ENCODE data around the gene BCL7A. TPM values are rescaled to one million over a fixed set of nuclear protein-coding genes. Genes with fewer than 3 reads are reported as not detected.

Gene BCL7A
- total and polyA plus RNA-seq, 10 of the 15 experiments (the other 5 are each of a cell fraction or from before 2014, with no cell fraction given) = 0.37 to 17.2 (median 11.7) TPM

DNA sequence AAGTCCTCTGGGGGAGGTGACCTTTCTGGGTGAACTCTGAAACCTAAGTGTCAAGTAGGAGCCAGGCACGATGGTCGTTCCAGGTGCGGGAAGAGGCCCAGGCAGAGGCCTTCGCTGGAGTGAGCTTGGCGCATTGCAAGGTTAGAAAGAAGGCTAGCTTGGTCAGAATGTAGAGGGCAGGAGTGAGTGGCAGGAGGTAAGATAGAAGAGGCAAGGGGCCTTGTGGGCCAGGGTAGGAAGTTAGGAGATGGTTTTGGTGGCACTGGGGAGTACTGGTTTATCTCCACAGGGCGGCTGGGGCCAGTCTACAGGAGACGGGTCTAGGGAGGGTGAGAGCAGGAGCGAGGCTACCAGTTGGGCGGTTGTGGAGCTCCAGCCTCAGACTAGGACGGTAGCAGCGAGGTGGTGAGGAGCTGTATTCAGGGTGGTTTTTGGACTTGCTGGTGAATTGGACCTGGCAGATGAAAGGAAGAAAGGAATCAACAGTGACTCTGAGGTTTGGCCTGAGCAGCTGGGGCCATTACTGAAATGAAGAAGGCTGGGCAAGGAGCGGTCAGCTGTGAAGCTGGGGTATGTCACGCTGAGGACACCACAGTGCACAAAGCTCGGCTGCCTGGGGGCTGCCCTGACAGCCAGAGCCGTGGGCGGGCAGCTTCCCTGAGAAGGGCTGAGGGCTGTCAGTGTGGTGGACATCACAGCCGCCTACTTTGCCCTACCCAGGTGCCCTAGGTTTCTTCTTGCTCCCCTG is 65.9 kb downstream of the BCL7A start:
- H2AFZ ChIP-seq (ENCODE audit: control insufficient read depth, low read depth, low read length) = no peak overlapping the region
- RAD21 ChIA-PET (ENCODE audit: unreplicated experiment) = no interaction called here
- H3K4me3 ChIP-seq = no peak overlapping the region
- DNase-seq (ENCODE audit: low read depth, low spot score) = no peak
- no peak for ATAC-seq
- SMC1A ChIA-PET (ENCODE audit: uncharacterized antibody, unreplicated experiment) = interaction anchor here (1.4 to 1.9 kb wide), 3 partner anchors 9 to 35 kb away, joined by 3 to 7 read pairs (median 4); partner anchors contain the start of gene MLXIP
- H3K27ac ChIP-seq (ENCODE audit: control insufficient read depth, insufficient read depth) = no peak overlapping the region
- WGBS (ENCODE audit: insufficient coverage, insufficient replicate concordance, low lambda C conversion rate, missing lambda C conversion rate) = 91% methylated on average over 17 of the region's 17 CpGs
- peaks cover 8% of the 10 kb centered on the region for H3K4me1 ChIP-seq (ENCODE audit: control insufficient read depth, insufficient read depth, low read length)
- peaks cover 0 to 1% of the 10 kb centered on the region in 2 experiments; a peak in 2 of 4 replicates for H3K36me3 ChIP-seq (ENCODE audit: control insufficient read depth in 2 of 2, insufficient read depth in 2 of 2, low read length in 1 of 2)
- no peaks in the 10 kb centered on the region for H3K27me3 ChIP-seq (replicated peaks in 1 of 2; ENCODE audit: control insufficient read depth in 2 of 2, insufficient read depth in 2 of 2, low read length in 1 of 2)
- BruUV-seq (replicated peaks) = no TSS peak
- H4K20me1 ChIP-seq (ENCODE audit: control insufficient read depth, insufficient read depth) = no peaks in the 10 kb centered on the region
- POLR2A ChIA-PET = interaction anchor here (0.6 to 2.2 kb wide), 2 partner anchors 12 to 44 kb away, joined by 4 to 8 read pairs; no protein-coding TSS in a partner anchor
- H3K4me2 ChIP-seq (ENCODE audit: control insufficient read depth, insufficient read depth) = no peak overlapping the region
- intact Hi-C loops (cut with micrococcal nuclease; ENCODE audit: unreplicated experiment) (no loop called here), in situ Hi-C loops (cut with MboI) (no loop called here)
- no peaks in the 10 kb centered on the region for H3K9me3 ChIP-seq (replicated peaks; ENCODE audit: control insufficient read depth, insufficient read depth, low read length)
- CTCF ChIA-PET = interaction anchor here (0.6 to 2.2 kb wide), 5 partner anchors 9 to 325 kb away, joined by 3 to 10 read pairs (median 6); partner anchors contain the start of gene MLXIP
- no peak for FAIRE-seq
- no peak overlapping the region for H3K9ac ChIP-seq (ENCODE audit: control insufficient read depth, insufficient read depth, low read length)
- TF ChIP-seq CTCF (IDR thresholded peaks at IDR 0.05 in 2 of 3, conservative IDR thresholded peaks at IDR 0.05 in 1 of 3; ENCODE audit: control insufficient read depth in 2 of 3, extremely low read depth in 1 of 3, insufficient read depth in 1 of 3, low read depth in 3 of 3, low read length in 3 of 3) = no peak
- no peak for TF ChIP-seq SP1 (IDR thresholded peaks at IDR 0.05; ENCODE audit: low read depth, low read length)
- no peak for TF ChIP-seq IKZF2 (IDR thresholded peaks at IDR 0.05)
- TF ChIP-seq, protein P1, sequence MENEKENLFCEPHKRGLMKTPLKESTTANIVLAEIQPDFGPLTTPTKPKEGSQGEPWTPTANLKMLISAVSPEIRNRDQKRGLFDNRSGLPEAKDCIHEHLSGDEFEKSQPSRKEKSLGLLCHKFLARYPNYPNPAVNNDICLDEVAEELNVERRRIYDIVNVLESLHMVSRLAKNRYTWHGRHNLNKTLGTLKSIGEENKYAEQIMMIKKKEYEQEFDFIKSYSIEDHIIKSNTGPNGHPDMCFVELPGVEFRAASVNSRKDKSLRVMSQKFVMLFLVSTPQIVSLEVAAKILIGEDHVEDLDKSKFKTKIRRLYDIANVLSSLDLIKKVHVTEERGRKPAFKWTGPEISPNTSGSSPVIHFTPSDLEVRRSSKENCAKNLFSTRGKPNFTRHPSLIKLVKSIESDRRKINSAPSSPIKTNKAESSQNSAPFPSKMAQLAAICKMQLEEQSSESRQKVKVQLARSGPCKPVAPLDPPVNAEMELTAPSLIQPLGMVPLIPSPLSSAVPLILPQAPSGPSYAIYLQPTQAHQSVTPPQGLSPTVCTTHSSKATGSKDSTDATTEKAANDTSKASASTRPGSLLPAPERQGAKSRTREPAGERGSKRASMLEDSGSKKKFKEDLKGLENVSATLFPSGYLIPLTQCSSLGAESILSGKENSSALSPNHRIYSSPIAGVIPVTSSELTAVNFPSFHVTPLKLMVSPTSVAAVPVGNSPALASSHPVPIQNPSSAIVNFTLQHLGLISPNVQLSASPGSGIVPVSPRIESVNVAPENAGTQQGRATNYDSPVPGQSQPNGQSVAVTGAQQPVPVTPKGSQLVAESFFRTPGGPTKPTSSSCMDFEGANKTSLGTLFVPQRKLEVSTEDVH (IDR thresholded peaks at IDR 0.05; ENCODE audit: low read depth, partially characterized antibody) = no peak
- TF ChIP-seq MYB (IDR thresholded peaks at IDR 0.05; ENCODE audit: borderline replicate concordance, low read depth, low read length) = no peak
- no peak for TF ChIP-seq NKRF (conservative IDR thresholded peaks at IDR 0.05)
- TF ChIP-seq FOS (IDR thresholded peaks at IDR 0.05; ENCODE audit: borderline replicate concordance, extremely low read depth, insufficient read length) = no peak
- TF ChIP-seq, protein P2, sequence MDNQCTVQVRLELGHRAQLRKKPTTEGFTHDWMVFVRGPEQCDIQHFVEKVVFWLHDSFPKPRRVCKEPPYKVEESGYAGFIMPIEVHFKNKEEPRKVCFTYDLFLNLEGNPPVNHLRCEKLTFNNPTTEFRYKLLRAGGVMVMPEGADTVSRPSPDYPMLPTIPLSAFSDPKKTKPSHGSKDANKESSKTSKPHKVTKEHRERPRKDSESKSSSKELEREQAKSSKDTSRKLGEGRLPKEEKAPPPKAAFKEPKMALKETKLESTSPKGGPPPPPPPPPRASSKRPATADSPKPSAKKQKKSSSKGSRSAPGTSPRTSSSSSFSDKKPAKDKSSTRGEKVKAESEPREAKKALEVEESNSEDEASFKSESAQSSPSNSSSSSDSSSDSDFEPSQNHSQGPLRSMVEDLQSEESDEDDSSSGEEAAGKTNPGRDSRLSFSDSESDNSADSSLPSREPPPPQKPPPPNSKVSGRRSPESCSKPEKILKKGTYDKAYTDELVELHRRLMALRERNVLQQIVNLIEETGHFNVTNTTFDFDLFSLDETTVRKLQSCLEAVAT (IDR thresholded peaks at IDR 0.05) = no peak
- no peaks in the 10 kb centered on the region for H3K79me2 ChIP-seq (ENCODE audit: control insufficient read depth, insufficient read depth, low read length)

Data from GM12878 (cell line).